Neural cell (in vitro differentiated cells): Measurements from ENCODE around the gene ADH5.

ENCODE experiments used
- CTCF ChIP-seq: fragments of 450-650 bp; IDR thresholded peaks from 2 replicates; pipeline ENCODE4 v1.5.1; 2014; ENCODE audit warnings: antibody characterized with exemption, mild to moderate bottlenecking, moderate library complexity; ENCODE audit not compliant: poor library complexity, severe bottlenecking
- TAF1 ChIP-seq: IDR thresholded peaks from 2 replicates; pipeline ENCODE4 v1.6.1; 2012; ENCODE audit warnings: low read depth

DNA sequence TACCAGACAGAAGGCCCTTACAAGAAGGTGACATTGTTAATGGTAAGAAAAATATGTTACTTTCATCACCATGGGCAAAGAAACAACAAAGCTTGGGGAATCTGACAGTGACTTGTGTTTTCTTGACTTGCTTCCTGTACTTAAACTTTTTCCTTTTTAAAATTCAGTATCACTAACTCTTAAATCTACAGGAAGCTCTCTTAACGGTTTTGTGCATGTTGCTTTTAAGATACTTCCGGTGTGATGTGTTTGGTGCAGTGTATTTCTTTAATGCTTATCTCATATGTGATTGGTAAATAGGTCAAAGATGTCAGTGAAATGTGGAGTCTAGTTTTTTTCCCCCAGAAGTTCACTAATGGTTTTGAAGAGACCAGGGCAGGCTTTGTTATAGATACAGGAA lies 45.2 kb downstream of the ADH5 start:
- no peak for TF ChIP-seq TAF1
- TF ChIP-seq CTCF, result no peak
